DOHH2 (cell line): ENCODE measurements around the gene RPL10.

Source experiments
- H3F3A ChIP-seq: fragments of 200-600 bp; sonication (generic), shearing (Covaris generic); 2 replicates; pipeline ENCODE4 v1.6.0; 2016; ENCODE audit warnings: antibody characterized with exemption, mild to moderate bottlenecking; ENCODE audit not compliant: control insufficient read depth, insufficient read depth
- H3K27ac ChIP-seq: fragments of 200-600 bp; sonication (generic); 2 replicates; pipeline ENCODE4 v1.5.1; 2014; ENCODE audit warnings: low read depth, mild to moderate bottlenecking, low read length, moderate library complexity
- H3K27me3 ChIP-seq: fragments of 200-600 bp; sonication (generic); 2 replicates; pipeline ENCODE4 v1.6.1; 2014; ENCODE audit warnings: mild to moderate bottlenecking, low read length, mixed read lengths; ENCODE audit not compliant: control insufficient read depth
- H3K36me3 ChIP-seq: fragments of 200-600 bp; sonication (generic); 2 replicates; pipeline ENCODE4 v1.6.1; 2014; ENCODE audit warnings: mild to moderate bottlenecking, low read length, moderate library complexity, mixed read lengths; ENCODE audit not compliant: control insufficient read depth
- H3K4me1 ChIP-seq: fragments of 200-600 bp; sonication (generic); 2 replicates; pipeline ENCODE4 v1.6.1; 2014; ENCODE audit warnings: mild to moderate bottlenecking, low read length, mixed read lengths; ENCODE audit not compliant: control insufficient read depth
- H3K4me2 ChIP-seq: fragments of 200-600 bp; sonication (generic); 2 replicates; pipeline ENCODE4 v1.6.0; 2014; ENCODE audit warnings: mild to moderate bottlenecking, low read length, moderate library complexity
- H3K4me3 ChIP-seq: fragments of 200-600 bp; sonication (generic); 2 replicates; pipeline ENCODE4 v1.5.1; 2014; ENCODE audit warnings: mild to moderate bottlenecking, low read length, mixed read lengths
- H3K79me2 ChIP-seq: fragments of 200-600 bp; sonication (generic); 2 replicates; pipeline ENCODE4 v1.6.1; 2014; ENCODE audit warnings: mild to moderate bottlenecking, low read length, mixed read lengths; ENCODE audit not compliant: control insufficient read depth
- H3K9me2 ChIP-seq: fragments of 200-600 bp; sonication (generic); replicated peaks from 2 replicates; pipeline ENCODE4 v1.6.1; 2014; ENCODE audit warnings: mild to moderate bottlenecking, low read length, mixed read lengths; ENCODE audit not compliant: control insufficient read depth
- H3K9me3 ChIP-seq: fragments of 200-600 bp; sonication (generic); 2 replicates; pipeline ENCODE4 v1.6.1; 2014; ENCODE audit warnings: antibody characterized with exemption, low read length, mixed read lengths; ENCODE audit not compliant: control insufficient read depth, insufficient read depth
- H4K20me1 ChIP-seq: fragments of 200-600 bp; sonication (generic); 2 replicates; pipeline ENCODE4 v1.6.0; 2014; ENCODE audit warnings: low read depth, mild to moderate bottlenecking, antibody characterized with exemption, low read length, moderate library complexity; ENCODE audit not compliant: control insufficient read depth, insufficient read depth
- EZH2phosphoT487 ChIP-seq: fragments of 200-600 bp; sonication (generic); IDR thresholded peaks from 2 replicates; pipeline ENCODE4 v1.6.1; 2017; ENCODE audit warnings: borderline replicate concordance, mild to moderate bottlenecking, antibody characterized with exemption, low read length, moderate library complexity, mixed read lengths
- TF ChIP-seq, protein P1 (sequence below): fragments of 200-600 bp; sonication (generic); IDR thresholded peaks from one replicate; pipeline ENCODE4 v1.5.1; 2014; ENCODE audit warnings: antibody characterized with exemption, mild to moderate bottlenecking, low read depth, low read length; ENCODE audit not compliant: poor library complexity, severe bottlenecking

Gene RPL10

DNA sequence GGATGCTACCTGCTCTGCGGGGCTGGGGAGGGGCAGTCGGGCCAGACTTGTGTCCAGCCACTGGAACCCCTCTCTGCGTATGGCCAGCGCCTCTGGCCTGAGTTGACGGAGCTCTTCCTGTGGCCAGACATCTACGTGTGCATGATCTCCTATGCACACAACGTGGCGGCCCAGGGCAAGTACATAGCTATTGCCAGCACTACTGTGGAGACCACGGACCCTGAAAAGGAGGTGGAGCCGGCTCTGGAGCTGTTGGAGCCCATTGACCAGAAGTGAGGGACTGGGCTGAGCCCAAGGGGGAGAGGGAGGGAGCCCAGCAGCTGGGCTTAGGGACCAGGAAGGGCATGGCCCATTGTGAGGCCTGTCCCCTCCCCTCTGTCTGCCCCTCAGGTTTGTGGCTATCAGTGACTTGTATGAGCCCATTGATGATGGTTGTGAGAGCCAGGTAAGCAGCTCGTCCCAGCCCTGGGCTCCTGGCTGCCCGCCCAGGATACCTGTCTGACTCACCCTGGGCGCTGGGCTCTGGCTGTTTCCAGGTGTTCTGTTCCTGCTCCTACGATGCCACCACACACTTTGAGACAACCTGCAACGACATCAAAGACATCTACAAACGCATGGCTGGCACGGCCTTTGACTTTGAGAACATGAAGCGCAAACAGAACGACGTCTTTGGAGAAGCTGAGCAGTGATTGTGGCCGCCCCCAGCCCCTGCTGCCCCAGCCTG, 44.0 kb downstream of the RPL10 start:
- Histone ChIP-seq H3K9me2 (no peaks in the 10 kb centered on the region), H3K9me3 (no peaks in the 10 kb centered on the region), H3K79me2 (peaks cover 21% of the 10 kb centered on the region), H3K4me1 (peaks cover 22% of the 10 kb centered on the region), H3K27ac (no peak overlapping the region), H3F3A (peaks cover 2% of the 10 kb centered on the region; the same call in 1 of the 2 replicates), H4K20me1 (no peaks in the 10 kb centered on the region), H3K4me3 (no peak overlapping the region), H3K36me3 (peaks cover 14% of the 10 kb centered on the region), H3K27me3 (no peaks in the 10 kb centered on the region), H3K4me2 (no peak overlapping the region)
- TF ChIP-seq, protein P1, sequence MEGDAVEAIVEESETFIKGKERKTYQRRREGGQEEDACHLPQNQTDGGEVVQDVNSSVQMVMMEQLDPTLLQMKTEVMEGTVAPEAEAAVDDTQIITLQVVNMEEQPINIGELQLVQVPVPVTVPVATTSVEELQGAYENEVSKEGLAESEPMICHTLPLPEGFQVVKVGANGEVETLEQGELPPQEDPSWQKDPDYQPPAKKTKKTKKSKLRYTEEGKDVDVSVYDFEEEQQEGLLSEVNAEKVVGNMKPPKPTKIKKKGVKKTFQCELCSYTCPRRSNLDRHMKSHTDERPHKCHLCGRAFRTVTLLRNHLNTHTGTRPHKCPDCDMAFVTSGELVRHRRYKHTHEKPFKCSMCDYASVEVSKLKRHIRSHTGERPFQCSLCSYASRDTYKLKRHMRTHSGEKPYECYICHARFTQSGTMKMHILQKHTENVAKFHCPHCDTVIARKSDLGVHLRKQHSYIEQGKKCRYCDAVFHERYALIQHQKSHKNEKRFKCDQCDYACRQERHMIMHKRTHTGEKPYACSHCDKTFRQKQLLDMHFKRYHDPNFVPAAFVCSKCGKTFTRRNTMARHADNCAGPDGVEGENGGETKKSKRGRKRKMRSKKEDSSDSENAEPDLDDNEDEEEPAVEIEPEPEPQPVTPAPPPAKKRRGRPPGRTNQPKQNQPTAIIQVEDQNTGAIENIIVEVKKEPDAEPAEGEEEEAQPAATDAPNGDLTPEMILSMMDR, result no peak
- TF ChIP-seq EZH2phosphoT487, result no peak

DNA sequence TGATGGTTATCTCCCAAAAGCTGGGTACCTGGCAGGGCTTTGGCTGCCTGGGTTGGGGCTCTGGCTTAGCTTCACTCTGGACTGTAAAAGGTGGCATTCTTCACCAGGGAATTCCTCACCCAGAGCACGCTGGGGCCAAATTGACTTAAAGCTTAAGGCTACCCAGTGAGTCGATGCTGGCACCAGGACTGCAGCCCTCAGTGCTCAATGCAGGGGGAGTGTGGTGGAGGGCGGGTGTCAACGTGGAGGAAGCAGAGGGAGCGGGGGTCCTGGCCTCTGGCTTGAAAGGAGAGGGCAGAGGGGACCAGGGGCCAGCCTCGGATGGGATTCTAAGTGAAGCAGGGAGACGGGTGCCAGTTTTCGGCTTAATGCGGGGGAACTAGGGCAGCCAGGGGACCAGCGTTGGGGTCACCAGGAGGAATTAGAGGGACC, 45.3 kb downstream of the RPL10 start:
- H3K36me3 ChIP-seq, result peaks cover 14% of the 10 kb centered on the region
- H3K79me2 ChIP-seq, result peaks cover 7% of the 10 kb centered on the region
- no peaks in the 10 kb centered on the region for H4K20me1 ChIP-seq
- peaks cover 15% of the 10 kb centered on the region for H3K4me1 ChIP-seq
- H3K9me2 ChIP-seq, result no peaks in the 10 kb centered on the region
- H3K9me3 ChIP-seq, result no peaks in the 10 kb centered on the region
- peaks cover 2% of the 10 kb centered on the region; the same call in 1 of the 2 replicates for H3F3A ChIP-seq
- peak overlapping the region; percentile 63 for H3K4me2 ChIP-seq
- H3K27me3 ChIP-seq, result no peaks in the 10 kb centered on the region
- peak overlapping the region; percentile 62 for H3K4me3 ChIP-seq
- no peak overlapping the region for H3K27ac ChIP-seq
- TF ChIP-seq, protein P1, result no peak
- no peak for TF ChIP-seq EZH2phosphoT487

DNA sequence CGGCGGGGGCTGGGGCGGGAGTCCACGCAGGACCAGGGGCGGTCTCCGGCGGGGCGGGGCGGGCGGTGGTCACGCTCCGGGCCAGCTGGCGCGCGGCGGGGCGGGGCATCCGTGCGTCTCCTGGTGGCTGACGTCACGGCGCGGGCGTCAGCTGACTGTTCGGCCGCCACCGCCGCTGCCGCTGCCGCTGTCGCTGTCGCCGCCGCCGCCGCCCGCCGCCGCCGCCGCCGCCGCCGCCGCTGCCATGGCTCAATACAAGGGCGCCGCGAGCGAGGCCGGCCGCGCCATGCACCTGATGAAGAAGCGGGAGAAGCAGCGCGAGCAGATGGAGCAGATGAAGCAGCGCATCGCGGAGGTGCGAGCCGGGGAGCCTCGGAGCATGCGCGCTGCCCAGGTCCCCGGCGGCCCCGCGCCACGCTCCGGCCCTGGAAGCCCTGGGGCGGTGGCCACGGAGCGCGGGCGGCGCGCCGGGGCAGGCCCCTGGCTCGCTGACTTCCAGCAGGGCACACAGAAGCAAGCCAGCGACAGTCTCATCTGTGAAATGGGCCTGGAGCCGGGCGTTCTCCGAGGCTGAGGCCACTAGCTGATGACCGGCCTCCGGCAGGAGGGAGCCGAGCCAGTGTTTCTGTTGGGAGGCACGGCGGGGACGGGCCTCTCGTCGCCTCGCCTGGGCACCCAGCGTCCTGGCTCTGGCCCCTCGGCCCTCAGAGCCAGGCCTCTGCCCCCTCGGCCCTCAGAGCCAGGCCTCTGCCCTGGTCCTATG, 46.0 kb downstream of the RPL10 start, which contains the start of gene FAM50A:
FAM50A (plus strand) TSS at position 150 of the 763 bp plus-strand sequence; CDS start at position 245, 95 bp downstream.
- no peaks in the 10 kb centered on the region for H3K27me3 ChIP-seq
- H3K4me2 ChIP-seq, result peak within 1 kb of the TSS; percentile 79
- H3F3A ChIP-seq, result peaks cover 2% of the 10 kb centered on the region; the same call in 1 of the 2 replicates
- H3K79me2 ChIP-seq, result peaks cover under 1% of the 10 kb centered on the region
- no peaks in the 10 kb centered on the region for H4K20me1 ChIP-seq
- peaks cover 9% of the 10 kb centered on the region for H3K36me3 ChIP-seq
- H3K27ac ChIP-seq, result no peak within 1 kb of the TSS
- peaks cover 14% of the 10 kb centered on the region for H3K4me1 ChIP-seq
- TF ChIP-seq EZH2phosphoT487, result no peak
- TF ChIP-seq, protein P1, result no peak
- H3K9me3 ChIP-seq, result no peaks in the 10 kb centered on the region
- H3K4me3 ChIP-seq, result peak within 1 kb of the TSS; percentile 74
- no peaks in the 10 kb centered on the region for H3K9me2 ChIP-seq
